ENCODE results near the gene ETV5.

ETV5 gene

GRCh38 chr3:186012137-186012536, 96.8 kb downstream of the ETV5 start:
- ATAC-seq: no peak
- no peak for TF ChIP-seq CSRNP3 (CRISPR knock-in tag; IDR thresholded peaks at IDR 0.05)
- TF ChIP-seq ARNTL (CRISPR knock-in tag; IDR thresholded peaks at IDR 0.05; ENCODE audit: borderline replicate concordance, low read depth): no peak
- no peak for TF ChIP-seq POU6F1 (CRISPR knock-in tag; IDR thresholded peaks at IDR 0.05; ENCODE audit: borderline replicate concordance, low read depth)
- no peak for TF ChIP-seq ZC3H10 (CRISPR knock-in tag; IDR thresholded peaks at IDR 0.05)
- TF ChIP-seq TOX (CRISPR knock-in tag; IDR thresholded peaks at IDR 0.05; ENCODE audit: borderline replicate concordance): no peak
- no peak for TF ChIP-seq CSDC2 (CRISPR knock-in tag; IDR thresholded peaks at IDR 0.05)
- TF ChIP-seq ZNF70 (CRISPR knock-in tag; IDR thresholded peaks at IDR 0.05): no peak
- TF ChIP-seq OSR1 (CRISPR knock-in tag; IDR thresholded peaks at IDR 0.05): no peak
- TF ChIP-seq ESRRG (CRISPR knock-in tag; IDR thresholded peaks at IDR 0.05): no peak
- TF ChIP-seq TSHZ2 (CRISPR knock-in tag; IDR thresholded peaks at IDR 0.05): no peak
- TF ChIP-seq ZFP3 (CRISPR knock-in tag; IDR thresholded peaks at IDR 0.05): no peak
- TF ChIP-seq TCF4 (CRISPR knock-in tag; IDR thresholded peaks at IDR 0.05; ENCODE audit: borderline replicate concordance): no peak
- no peak for TF ChIP-seq GLIS3 (CRISPR knock-in tag; IDR thresholded peaks at IDR 0.05)
- TF ChIP-seq PPARA (CRISPR knock-in tag; IDR thresholded peaks at IDR 0.05; ENCODE audit: borderline replicate concordance): no peak
- TF ChIP-seq RARB (CRISPR knock-in tag; IDR thresholded peaks at IDR 0.05): no peak
- no peak for TF ChIP-seq ZNF565 (CRISPR knock-in tag; conservative IDR thresholded peaks at IDR 0.05; ENCODE audit: low read depth)
- no peak for TF ChIP-seq ZFP30 (CRISPR knock-in tag; IDR thresholded peaks at IDR 0.05)
- no peak for TF ChIP-seq ZNF8 (CRISPR knock-in tag; IDR thresholded peaks at IDR 0.05)
- no peak for TF ChIP-seq CREB5 (CRISPR knock-in tag; IDR thresholded peaks at IDR 0.05; ENCODE audit: low read depth)

GRCh38 chr3:186004671-186005070, 104.2 kb downstream of the ETV5 start:
- no peak for ATAC-seq
- TF ChIP-seq PPARA (CRISPR knock-in tag; IDR thresholded peaks at IDR 0.05; ENCODE audit: borderline replicate concordance) (no peak), ZNF70 (CRISPR knock-in tag; IDR thresholded peaks at IDR 0.05) (peak; percentile 42; the same call in 1 of the 2 replicates)

GRCh38 chr3:186004209-186004608, 104.7 kb downstream of the ETV5 start:
- ATAC-seq: no peak
- TF ChIP-seq SNAI2 (CRISPR knock-in tag; IDR thresholded peaks at IDR 0.05) (no peak), RARB (CRISPR knock-in tag; IDR thresholded peaks at IDR 0.05) (no peak), ZNF565 (CRISPR knock-in tag; conservative IDR thresholded peaks at IDR 0.05; ENCODE audit: low read depth) (no peak), TSHZ2 (CRISPR knock-in tag; IDR thresholded peaks at IDR 0.05) (no peak), ZFP30 (CRISPR knock-in tag; IDR thresholded peaks at IDR 0.05) (no peak), ZC3H10 (CRISPR knock-in tag; IDR thresholded peaks at IDR 0.05) (no peak), PATZ1 (CRISPR knock-in tag; IDR thresholded peaks at IDR 0.05; ENCODE audit: borderline replicate concordance) (no peak), CSDC2 (CRISPR knock-in tag; IDR thresholded peaks at IDR 0.05) (no peak), ESRRG (CRISPR knock-in tag; IDR thresholded peaks at IDR 0.05) (no peak), ZFP3 (CRISPR knock-in tag; IDR thresholded peaks at IDR 0.05) (no peak), TOX (CRISPR knock-in tag; IDR thresholded peaks at IDR 0.05; ENCODE audit: borderline replicate concordance) (no peak), CSRNP3 (CRISPR knock-in tag; IDR thresholded peaks at IDR 0.05) (no peak), ARNTL (CRISPR knock-in tag; IDR thresholded peaks at IDR 0.05; ENCODE audit: borderline replicate concordance, low read depth) (no peak), OSR1 (CRISPR knock-in tag; IDR thresholded peaks at IDR 0.05) (no peak), PPARA (CRISPR knock-in tag; IDR thresholded peaks at IDR 0.05; ENCODE audit: borderline replicate concordance) (no peak), GLIS3 (CRISPR knock-in tag; IDR thresholded peaks at IDR 0.05) (no peak), ZNF70 (CRISPR knock-in tag; IDR thresholded peaks at IDR 0.05) (no peak)
